Thyroid gland (tissue), 4 donors: ENCODE data around the gene DVL1.

ENCODE experiments used
- CTCF ChIP-seq, 6 experiments: fragments of 200-600 bp in 3 of 6; fragments of 450-650 bp in 3 of 6; sonication (generic) in 3 of 6; IDR thresholded peaks; one replicate each; pipeline ENCODE4 v1.5.1; 2016 to 2019; ENCODE audit warnings: antibody characterized with exemption in 6 of 6, mild to moderate bottlenecking in 2 of 6, inconsistent platforms in 1 of 6, moderate library complexity in 1 of 6
- POLR2A ChIP-seq, 2 donors: fragments of 450-650 bp; IDR thresholded peaks; one replicate each; pipeline ENCODE4 v1.6.1; 2017; ENCODE audit warnings: antibody characterized with exemption in 2 of 2, mild to moderate bottlenecking in 2 of 2, moderate library complexity in 1 of 2

- TF ChIP-seq CTCF (IDR thresholded peaks at IDR 0.05), result no peak
- no peak for TF ChIP-seq POLR2A (IDR thresholded peaks at IDR 0.05)
These were observed 10.6 kb upstream of the DVL1 start for GRCh38 chr1:1359664-1360468.
